K562 treated with DMSO at 1 percent for 24 hours (cell line): ENCODE data around the gene RNU6-8. TPM values are rescaled to one million over a fixed set of nuclear protein-coding genes. Genes with fewer than 3 reads are reported as not detected.

Experiments used
- total RNA-seq: library from RNA; unstranded; fragments of 300-600 nt; gene quantifications from 2 replicates; pipeline ENCODE4 v1.2.3, GENCODE V29; 2022; ENCODE audit warnings: low read depth; ENCODE audit not compliant: insufficient read depth

RNU6-8 gene
- not detected in 2 replicates for total RNA-seq

GRCh38 chr14:32202998-32203882 lies at the start of gene RNU6-8:
Gene RNU6-8, minus strand, starts transcription at chr14:32203269.

GRCh38 chr14:32201816-32202490 lies 1.1 kb downstream of the RNU6-8 start, which contains the start of gene RNU6-7:
Gene RNU6-7, plus strand, starts transcription at chr14:32202045.

Other genes with a start within 250 kb of the RNU6-8 start
- gene ARHGAP5, start 126.0 kb downstream of the RNU6-8 start, total RNA-seq, result 6.0 and 8.2 TPM in 2 replicates
- not detected in 2 replicates for gene RNU6-7, start 1.2 kb downstream of the RNU6-8 start, total RNA-seq
- gene AKAP6, start 126.0 kb upstream of the RNU6-8 start, total RNA-seq, result 0.14 and 0.25 TPM in 2 replicates